ENCODE results near the gene SLC6A13. TPM values are rescaled to one million over a fixed set of nuclear protein-coding genes. Genes with fewer than 3 reads are reported as not detected.

SLC6A13 gene
- total RNA-seq, 1 experiment from 2014 or later = not detected

GRCh38 chr12:179131-179884 lies 83.3 kb downstream of the SLC6A13 start:
- peaks cover 4% of the 10 kb centered on the region for H3F3A ChIP-seq (ENCODE audit: low read length, unreplicated experiment)
- no peak overlapping the region for H3K9ac ChIP-seq (ENCODE audit: low read length)
- DNase-seq = no peak
- H3K4me2 ChIP-seq (ENCODE audit: low read length) = no peak overlapping the region
- H3K4me1 ChIP-seq (ENCODE audit: insufficient read depth, low read length) = peaks cover 34% of the 10 kb centered on the region
- intact Hi-C loops (cut with micrococcal nuclease) = no loop called here
- no peaks in the 10 kb centered on the region for H3K79me2 ChIP-seq (ENCODE audit: low read length)
- no peak overlapping the region for H3K4me3 ChIP-seq (ENCODE audit: low read length)
- ChIA-PET POLR2A (ENCODE audit: unreplicated experiment) (no interaction called here), CTCF (no interaction called here)
- no peaks in the 10 kb centered on the region for H3K36me3 ChIP-seq (ENCODE audit: low read depth, low read length)
- ATAC-seq = no peak
- no peaks in the 10 kb centered on the region for H3K27me3 ChIP-seq (ENCODE audit: low read length)
- no peak overlapping the region for H2AFZ ChIP-seq (ENCODE audit: low read length)
- no peaks in the 10 kb centered on the region for H4K20me1 ChIP-seq (ENCODE audit: low read length)
- H3K27ac ChIP-seq (ENCODE audit: low read length) = no peak overlapping the region
- H3K9me3 ChIP-seq (ENCODE audit: low read length) = no peaks in the 10 kb centered on the region
- no TSS peak for BruUV-seq (replicated peaks)
- H3K9me2 ChIP-seq (replicated peaks; ENCODE audit: low read length) = no peaks in the 10 kb centered on the region
- TF ChIP-seq EZH2phosphoT487 (IDR thresholded peaks at IDR 0.05; ENCODE audit: borderline replicate concordance, low read length) = no peak
- no peak for TF ChIP-seq EZH2 (IDR thresholded peaks at IDR 0.05; ENCODE audit: low read length, unreplicated experiment)
- TF ChIP-seq, protein P1, sequence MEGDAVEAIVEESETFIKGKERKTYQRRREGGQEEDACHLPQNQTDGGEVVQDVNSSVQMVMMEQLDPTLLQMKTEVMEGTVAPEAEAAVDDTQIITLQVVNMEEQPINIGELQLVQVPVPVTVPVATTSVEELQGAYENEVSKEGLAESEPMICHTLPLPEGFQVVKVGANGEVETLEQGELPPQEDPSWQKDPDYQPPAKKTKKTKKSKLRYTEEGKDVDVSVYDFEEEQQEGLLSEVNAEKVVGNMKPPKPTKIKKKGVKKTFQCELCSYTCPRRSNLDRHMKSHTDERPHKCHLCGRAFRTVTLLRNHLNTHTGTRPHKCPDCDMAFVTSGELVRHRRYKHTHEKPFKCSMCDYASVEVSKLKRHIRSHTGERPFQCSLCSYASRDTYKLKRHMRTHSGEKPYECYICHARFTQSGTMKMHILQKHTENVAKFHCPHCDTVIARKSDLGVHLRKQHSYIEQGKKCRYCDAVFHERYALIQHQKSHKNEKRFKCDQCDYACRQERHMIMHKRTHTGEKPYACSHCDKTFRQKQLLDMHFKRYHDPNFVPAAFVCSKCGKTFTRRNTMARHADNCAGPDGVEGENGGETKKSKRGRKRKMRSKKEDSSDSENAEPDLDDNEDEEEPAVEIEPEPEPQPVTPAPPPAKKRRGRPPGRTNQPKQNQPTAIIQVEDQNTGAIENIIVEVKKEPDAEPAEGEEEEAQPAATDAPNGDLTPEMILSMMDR (conservative IDR thresholded peaks at IDR 0.05; ENCODE audit: low read depth, low read length) = no peak

- no peak for DNase-seq
- Histone ChIP-seq H3F3A (ENCODE audit: low read length, unreplicated experiment) (peaks cover 4% of the 10 kb centered on the region), H3K4me3 (ENCODE audit: low read length) (no peak overlapping the region), H3K4me1 (ENCODE audit: insufficient read depth, low read length) (peaks cover 34% of the 10 kb centered on the region), H3K9me3 (ENCODE audit: low read length) (no peaks in the 10 kb centered on the region), H3K27ac (ENCODE audit: low read length) (no peak overlapping the region), H4K20me1 (ENCODE audit: low read length) (no peaks in the 10 kb centered on the region), H3K9ac (ENCODE audit: low read length) (no peak overlapping the region), H3K9me2 (replicated peaks; ENCODE audit: low read length) (no peaks in the 10 kb centered on the region), H3K27me3 (ENCODE audit: low read length) (no peaks in the 10 kb centered on the region), H3K4me2 (ENCODE audit: low read length) (no peak overlapping the region), H3K79me2 (ENCODE audit: low read length) (no peaks in the 10 kb centered on the region), H3K36me3 (ENCODE audit: low read depth, low read length) (no peaks in the 10 kb centered on the region), H2AFZ (ENCODE audit: low read length) (no peak overlapping the region)
- ATAC-seq = no peak
- intact Hi-C loops (cut with micrococcal nuclease) = no loop called here
- BruUV-seq (replicated peaks) = no TSS peak
- CTCF ChIA-PET = no interaction called here
- TF ChIP-seq, protein P1 (conservative IDR thresholded peaks at IDR 0.05; ENCODE audit: low read depth, low read length) = no peak
- TF ChIP-seq EZH2 (IDR thresholded peaks at IDR 0.05; ENCODE audit: low read length, unreplicated experiment) (no peak), EZH2phosphoT487 (IDR thresholded peaks at IDR 0.05; ENCODE audit: borderline replicate concordance, low read length) (no peak)
- POLR2A ChIA-PET (ENCODE audit: unreplicated experiment) = no interaction called here
Measured at GRCh38 chr12:178829-179109, 83.9 kb downstream of the SLC6A13 start.

DNA sequence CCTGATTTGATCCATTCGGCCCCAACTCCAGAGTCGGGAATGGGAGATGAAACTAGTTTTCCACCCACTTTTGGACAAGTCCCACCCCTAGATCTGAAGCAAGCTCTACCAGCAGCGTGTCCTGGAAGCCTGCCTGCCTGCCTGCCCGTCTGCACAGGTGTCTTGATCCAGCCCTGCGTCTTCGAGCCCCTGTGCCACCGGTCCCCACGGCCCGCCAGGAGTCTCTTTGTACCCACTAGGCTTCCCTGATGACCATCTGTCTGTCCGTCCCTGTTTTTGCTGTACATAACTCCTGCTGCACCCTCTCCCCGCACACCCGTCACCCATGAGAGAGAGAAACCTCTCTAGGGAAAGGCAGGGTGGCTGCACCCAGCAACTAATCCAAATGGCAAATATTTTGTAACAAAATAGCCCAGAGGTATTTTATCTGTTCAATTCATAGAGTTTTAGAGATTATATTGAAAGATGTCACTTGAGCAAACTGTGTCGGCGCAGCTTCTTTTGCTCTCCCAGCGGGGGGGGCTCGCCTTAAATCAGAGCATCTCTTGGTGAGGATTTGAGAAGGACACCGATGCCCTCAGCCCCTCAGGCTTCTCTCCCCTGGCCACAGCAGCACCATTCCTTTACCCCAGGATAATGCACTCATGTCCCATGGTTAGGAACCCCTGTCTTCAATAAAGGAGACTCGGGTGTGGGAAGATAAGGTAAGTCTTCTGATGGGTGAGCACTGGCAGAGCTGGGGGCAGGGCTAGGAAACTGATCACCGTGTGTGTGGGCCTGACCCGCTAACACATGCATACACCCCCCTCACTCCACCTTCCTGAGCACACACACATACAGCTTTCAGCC lies 84.4 kb downstream of the SLC6A13 start:
- no TSS peak for BruUV-seq (replicated peaks)
- H3K79me2 ChIP-seq (ENCODE audit: low read length) = no peaks in the 10 kb centered on the region
- no peak overlapping the region for H2AFZ ChIP-seq (ENCODE audit: low read length)
- H3K9me2 ChIP-seq (replicated peaks; ENCODE audit: low read length) = no peaks in the 10 kb centered on the region
- DNase-seq (no peak), ATAC-seq (no peak)
- H3K27me3 ChIP-seq (ENCODE audit: low read length) = no peaks in the 10 kb centered on the region
- H4K20me1 ChIP-seq (ENCODE audit: low read length) = no peaks in the 10 kb centered on the region
- no peak overlapping the region for H3K27ac ChIP-seq (ENCODE audit: low read length)
- H3F3A ChIP-seq (ENCODE audit: low read length, unreplicated experiment) = peaks cover 4% of the 10 kb centered on the region
- no peak overlapping the region; the same call in 1 of the 2 replicates for H3K9ac ChIP-seq (ENCODE audit: low read length)
- ChIA-PET POLR2A (ENCODE audit: unreplicated experiment) (no interaction called here), CTCF (no interaction called here)
- intact Hi-C loops (cut with micrococcal nuclease) = no loop called here
- no peaks in the 10 kb centered on the region for H3K36me3 ChIP-seq (ENCODE audit: low read depth, low read length)
- H3K4me3 ChIP-seq (ENCODE audit: low read length) = no peak overlapping the region
- no peaks in the 10 kb centered on the region for H3K9me3 ChIP-seq (ENCODE audit: low read length)
- H3K4me2 ChIP-seq (ENCODE audit: low read length) = no peak overlapping the region
- no peak for TF ChIP-seq EZH2phosphoT487 (IDR thresholded peaks at IDR 0.05; ENCODE audit: borderline replicate concordance, low read length)
- TF ChIP-seq, protein P1 (conservative IDR thresholded peaks at IDR 0.05; ENCODE audit: low read depth, low read length) = no peak
- no peak for TF ChIP-seq EZH2 (IDR thresholded peaks at IDR 0.05; ENCODE audit: low read length, unreplicated experiment)
- peaks cover 32% of the 10 kb centered on the region for H3K4me1 ChIP-seq (ENCODE audit: insufficient read depth, low read length)

Data from PC-3 (cell line).